GM12878 (cell line): ENCODE data around the gene SETD1B. TPM values are rescaled to one million over a fixed set of nuclear protein-coding genes. Genes with fewer than 3 reads are reported as not detected.

Source experiments
- ATAC-seq: fragments of 200-7000 bp; cut with Tn5 transposase; 3 replicates; pipeline ENCODE4 v1.9.1; 2020; ENCODE audit warnings: mild to moderate bottlenecking, moderate library complexity
- BruUV-seq: library from RNA; stranded (reverse); fragments of 400-500 nt; replicated peaks from 2 replicates; lab custom pipeline; 2021; lab: Mats Ljungman, UMichigan
- CTCF ChIA-PET: fragments of 300-600 bp; sonication (Branson Sonifier 250); formaldehyde crosslinking; extraction: SDS; loops from one replicate; lab custom pipeline; 2021; ENCODE audit warnings: inconsistent platforms; lab: Yijun Ruan, JAX
- POLR2A ChIA-PET: fragments of 350-600 bp; formaldehyde crosslinking; extraction: SDS; loops from one replicate; lab custom pipeline; 2021; ENCODE audit warnings: inconsistent platforms; lab: Charles Lee
- RAD21 ChIA-PET: fragments of 300-600 bp; sonication (Branson Sonifier 250); formaldehyde crosslinking; loops from one replicate; lab custom pipeline; 2023; ENCODE audit warnings: antibody characterized with exemption; ENCODE audit not compliant: unreplicated experiment; lab: Charles Lee
- SMC1A ChIA-PET: fragments of 300-600 bp; sonication (Branson Sonifier 250); formaldehyde crosslinking; loops from one replicate; lab custom pipeline; 2023; ENCODE audit not compliant: unreplicated experiment, uncharacterized antibody; lab: Charles Lee
- DNase-seq: peaks from one replicate; pipeline ENCODE4 v3.0.0-alpha.2; 2011; ENCODE audit warnings: low read depth, low spot score
- FAIRE-seq: peaks from 3 replicates; lab custom pipeline; 2011; peaks lifted over from hg19 to GRCh38; lab: Jason Lieb, UNC
- H2AFZ ChIP-seq: 2 replicates; pipeline ENCODE4 v1.6.0; 2011; ENCODE audit warnings: low read depth, low read length, control low read depth; ENCODE audit not compliant: control insufficient read depth
- H3K27ac ChIP-seq: 2 replicates; pipeline ENCODE4 v1.5.1; 2011; ENCODE audit warnings: control low read depth; ENCODE audit not compliant: control insufficient read depth, insufficient read depth
- H3K27me3 ChIP-seq, 2 experiments: replicated peaks in 1 of 2; 2 replicates each; pipeline versions ENCODE4 v1.6.0 to v1.6.1; 2011; ENCODE audit warnings: low read length in 1 of 2; ENCODE audit not compliant: control insufficient read depth in 2 of 2, insufficient read depth in 2 of 2
- H3K36me3 ChIP-seq, 2 experiments: 2 replicates each; pipeline ENCODE4 v1.5.1; 2011; ENCODE audit warnings: low read length in 1 of 2; ENCODE audit not compliant: control insufficient read depth in 2 of 2, insufficient read depth in 2 of 2
- H3K4me1 ChIP-seq: 2 replicates; pipeline ENCODE4 v1.6.1; 2011; ENCODE audit warnings: mild to moderate bottlenecking, low read length, moderate library complexity, mixed read lengths; ENCODE audit not compliant: control insufficient read depth, insufficient read depth
- H3K4me2 ChIP-seq: 2 replicates; pipeline ENCODE4 v1.6.0; 2011; ENCODE audit warnings: control low read depth; ENCODE audit not compliant: control insufficient read depth, insufficient read depth
- H3K4me3 ChIP-seq: fragments of 200-600 bp; sonication (generic); 2 replicates; pipeline ENCODE4 v1.5.1; 2016
- H3K79me2 ChIP-seq: 2 replicates; pipeline ENCODE4 v1.6.0; 2011; ENCODE audit warnings: low read length; ENCODE audit not compliant: control insufficient read depth, insufficient read depth
- H3K9ac ChIP-seq: 2 replicates; pipeline ENCODE4 v1.8.0; 2011; ENCODE audit warnings: low read length, control low read depth, mixed read lengths; ENCODE audit not compliant: control insufficient read depth, insufficient read depth
- H3K9me3 ChIP-seq: replicated peaks from 3 replicates; pipeline ENCODE4 v1.5.1; 2011; ENCODE audit warnings: mild to moderate bottlenecking, low read length; ENCODE audit not compliant: control insufficient read depth, insufficient read depth
- H4K20me1 ChIP-seq: 2 replicates; pipeline ENCODE4 v1.6.0; 2011; ENCODE audit not compliant: control insufficient read depth, insufficient read depth
- CREM ChIP-seq: IDR thresholded peaks from 2 replicates; pipeline ENCODE4 v1.6.1; 2014; ENCODE audit warnings: antibody characterized with exemption, low read depth
- CTCF ChIP-seq, 3 experiments: IDR thresholded peaks in 2 of 3; conservative IDR thresholded peaks in 1 of 3; 2 replicates each; pipeline ENCODE4 v1.5.1; 2011; ENCODE audit warnings: low read depth in 3 of 3, low read length in 3 of 3, mild to moderate bottlenecking in 3 of 3, control low read depth in 2 of 3, moderate library complexity in 2 of 3, inconsistent platforms in 1 of 3, mixed read lengths in 1 of 3; ENCODE audit not compliant: control insufficient read depth in 2 of 3, insufficient read depth in 1 of 3; ENCODE audit errors: extremely low read depth in 1 of 3
- RAD21 ChIP-seq: IDR thresholded peaks from 2 replicates; pipeline ENCODE4 v1.6.1; 2011; ENCODE audit warnings: mild to moderate bottlenecking, low read depth, low read length, moderate library complexity; ENCODE audit not compliant: insufficient read depth
- WGBS: methylation state at CpG from one replicate; pipeline ENCODE4 v1.1.6; 2016; ENCODE audit warnings: low lambda C conversion rate; ENCODE audit not compliant: insufficient replicate concordance, insufficient coverage; ENCODE audit errors: missing lambda C conversion rate; 5-methylcytosine and 5-hydroxymethylcytosine counted together
- in situ Hi-C: fragments of 300-500 bp; cut with MboI; formaldehyde crosslinking; loops from 9 replicates; pipeline ENCODE4 v1.14.3; 2018; ENCODE audit warnings: mixed read lengths
- intact Hi-C: fragments of 100-400 bp; cut with micrococcal nuclease; formaldehyde crosslinking; loops from one replicate; pipeline ENCODE4 v1.14.2; 2022; ENCODE audit not compliant: unreplicated experiment
- polyA plus RNA-seq, 11 experiments: library from polyadenylated mRNA; depleted of rRNA in 4 of 11; unstranded in 6 of 11; stranded (reverse) in 5 of 11; fragments of >200 nt; fragmentation: Nextera tagmentation in 4 of 11; fragmentation: Illumina TruSeq in 1 of 11; extraction: Ambion mirVana in 4 of 11; extraction: Trizol in 1 of 11; gene quantifications; 1 replicate in 1 of 11; 2 replicates in 10 of 11; pipeline versions ENCODE4 v1.2.1 to v1.2.3, GENCODE V29; 2011 to 2016; ENCODE audit warnings: inconsistent platforms in 2 of 11, missing spikeins in 2 of 11, low read depth in 1 of 11
- total RNA-seq, 4 experiments: library from RNA; depleted of rRNA in 3 of 4; stranded (reverse); fragments of >200 nt in 3 of 4; fragmentation: Illumina TruSeq in 1 of 4; extraction: Trizol in 1 of 4; gene quantifications; 2 replicates each; pipeline versions ENCODE4 v1.2.1 to v1.2.3, GENCODE V29; 2013 to 2021
- TF ChIP-seq, protein P1 (sequence below): fragments of 450-650 bp; IDR thresholded peaks from 2 replicates; pipeline ENCODE4 v1.6.1; 2018; ENCODE audit warnings: borderline replicate concordance, mild to moderate bottlenecking; ENCODE audit not compliant: partially characterized antibody

Gene SETD1B
- total and polyA plus RNA-seq, 10 of the 15 experiments (the other 5 are each of a cell fraction or from before 2014, with no cell fraction given): 0.50 to 17.3 (median 1.6) TPM

- RAD21 ChIA-PET: interaction anchor here (0.6 to 2.2 kb wide), 5 partner anchors 26 to 125 kb away, joined by 3 to 8 read pairs (median 3); partner anchors contain the start of gene TMEM120B
- Histone ChIP-seq H3K4me1 (peaks cover 3% of the 10 kb centered on the region; the same call in 1 of the 2 replicates), H2AFZ (no peak overlapping the region), H3K4me2 (no peak overlapping the region), H4K20me1 (no peaks in the 10 kb centered on the region), H3K9me3 (no peaks in the 10 kb centered on the region), H3K79me2 (no peaks in the 10 kb centered on the region), H3K9ac (no peak overlapping the region), H3K27me3 (no peaks in the 10 kb centered on the region), H3K4me3 (no peak overlapping the region), H3K27ac (no peak overlapping the region), H3K36me3 (no peaks in the 10 kb centered on the region)
- CTCF ChIA-PET: interaction anchor here (0.8 to 3.8 kb wide), 7 partner anchors 10 to 55 kb away, joined by 3 to 33 read pairs (median 5); partner anchors contain the start of gene RHOF
- TF ChIP-seq RAD21 (peak; percentile 8; the same call in 1 of the 2 replicates), CREM (no peak), CTCF (IDR thresholded peaks at IDR 0.05 in 2 of 3, conservative IDR thresholded peaks at IDR 0.05 in 1 of 3; ENCODE audit: control insufficient read depth in 2 of 3, extremely low read depth in 1 of 3, insufficient read depth in 1 of 3, low read depth in 3 of 3, low read length in 3 of 3) (peak in 1 of 3 experiments; percentile 11; a peak in 1 of 6 replicates)
- TF ChIP-seq, protein P1, sequence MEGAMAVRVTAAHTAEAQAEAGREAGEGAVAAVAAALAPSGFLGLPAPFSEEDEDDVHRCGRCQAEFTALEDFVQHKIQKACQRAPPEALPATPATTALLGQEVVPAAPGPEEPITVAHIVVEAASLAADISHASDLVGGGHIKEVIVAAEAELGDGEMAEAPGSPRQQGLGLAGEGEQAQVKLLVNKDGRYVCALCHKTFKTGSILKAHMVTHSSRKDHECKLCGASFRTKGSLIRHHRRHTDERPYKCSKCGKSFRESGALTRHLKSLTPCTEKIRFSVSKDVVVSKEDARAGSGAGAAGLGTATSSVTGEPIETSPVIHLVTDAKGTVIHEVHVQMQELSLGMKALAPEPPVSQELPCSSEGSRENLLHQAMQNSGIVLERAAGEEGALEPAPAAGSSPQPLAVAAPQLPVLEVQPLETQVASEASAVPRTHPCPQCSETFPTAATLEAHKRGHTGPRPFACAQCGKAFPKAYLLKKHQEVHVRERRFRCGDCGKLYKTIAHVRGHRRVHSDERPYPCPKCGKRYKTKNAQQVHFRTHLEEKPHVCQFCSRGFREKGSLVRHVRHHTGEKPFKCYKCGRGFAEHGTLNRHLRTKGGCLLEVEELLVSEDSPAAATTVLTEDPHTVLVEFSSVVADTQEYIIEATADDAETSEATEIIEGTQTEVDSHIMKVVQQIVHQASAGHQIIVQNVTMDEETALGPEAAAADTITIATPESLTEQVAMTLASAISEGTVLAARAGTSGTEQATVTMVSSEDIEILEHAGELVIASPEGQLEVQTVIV: no peak
- POLR2A ChIA-PET: interaction anchor here (0.6 to 1.0 kb wide), 4 partner anchors 8 to 523 kb away, joined by 3 to 6 read pairs (median 4); no protein-coding TSS in a partner anchor
- no TSS peak for BruUV-seq
- in situ Hi-C loops: no loop called here
- no peak for ATAC-seq
- intact Hi-C loops: no loop called here
- FAIRE-seq: no peak
- DNase-seq: no peak
- WGBS: 11% methylated on average over 4 of the region's 4 CpGs
- SMC1A ChIA-PET: interaction anchor here (1.1 to 2.1 kb wide), 3 partner anchors 26 to 43 kb away, joined by 4 to 7 read pairs (median 6); no protein-coding TSS in a partner anchor
Measured at GRCh38 chr12:121837680-121838079, 33.9 kb downstream of the SETD1B start.
